HG02642 (cell line): Measurements from ENCODE around the gene RIN1.

Experiments
- ATAC-seq: cut with Tn5 transposase; IDR thresholded peaks from one replicate; pipeline ENCODE4 v1.9.1; 2021; ENCODE audit warnings: mild to moderate bottlenecking; ENCODE audit not compliant: unreplicated experiment, poor library complexity

The RIN1 gene

GRCh38 chr11:66337103-66337899 lies 1.1 kb upstream of the RIN1 start:
- no peak for ATAC-seq

- ATAC-seq = no peak
Observed at GRCh38 chr11:66335531-66336233, 552 bp downstream of the RIN1 start.

- ATAC-seq = no peak
Observed at GRCh38 chr11:66334605-66335442, 1.4 kb downstream of the RIN1 start.

GRCh38 chr11:66333896-66334604 lies 2.2 kb downstream of the RIN1 start:
- no peak for ATAC-seq

- ATAC-seq = no peak
Observed at GRCh38 chr11:66333220-66333877, 2.9 kb downstream of the RIN1 start.

- ATAC-seq = no peak
Observed at GRCh38 chr11:66332371-66333219, 3.6 kb downstream of the RIN1 start.

- ATAC-seq = no peak
Observed at GRCh38 chr11:66331542-66332370, 4.5 kb downstream of the RIN1 start.

- no peak for ATAC-seq
Observed at GRCh38 chr11:66330931-66331330, 5.3 kb downstream of the RIN1 start.

GRCh38 chr11:66329165-66329673 lies 7.0 kb downstream of the RIN1 start:
- no peak for ATAC-seq

GRCh38 chr11:66328302-66329144 lies 7.7 kb downstream of the RIN1 start:
- ATAC-seq = peak; percentile 60

GRCh38 chr11:66328031-66328301 lies 8.3 kb downstream of the RIN1 start:
- peak; percentile 7 for ATAC-seq

GRCh38 chr11:66327171-66328030 lies 8.8 kb downstream of the RIN1 start:
- no peak for ATAC-seq

GRCh38 chr11:66326261-66327111 lies 9.7 kb downstream of the RIN1 start:
- no peak for ATAC-seq

- ATAC-seq = no peak
Observed at GRCh38 chr11:66325263-66325671, 11.0 kb downstream of the RIN1 start.

GRCh38 chr11:66324664-66325063 lies 11.6 kb downstream of the RIN1 start:
- ATAC-seq = no peak
